C4-2B (cell line): ENCODE data around the gene CCDC171.
A peak's percentile ranks its signal among the peaks of the same experiment; 100 is the strongest.

Experiments used
- ZFX ChIP-seq: fragments of 450-650 bp; IDR thresholded peaks from 2 replicates; pipeline ENCODE4 v1.6.1; 2017
- TF ChIP-seq, protein P1 (sequence below): fragments of 450-650 bp; conservative IDR thresholded peaks from 2 replicates; pipeline ENCODE4 v1.5.1; 2017; ENCODE audit warnings: mild to moderate bottlenecking

DNA sequence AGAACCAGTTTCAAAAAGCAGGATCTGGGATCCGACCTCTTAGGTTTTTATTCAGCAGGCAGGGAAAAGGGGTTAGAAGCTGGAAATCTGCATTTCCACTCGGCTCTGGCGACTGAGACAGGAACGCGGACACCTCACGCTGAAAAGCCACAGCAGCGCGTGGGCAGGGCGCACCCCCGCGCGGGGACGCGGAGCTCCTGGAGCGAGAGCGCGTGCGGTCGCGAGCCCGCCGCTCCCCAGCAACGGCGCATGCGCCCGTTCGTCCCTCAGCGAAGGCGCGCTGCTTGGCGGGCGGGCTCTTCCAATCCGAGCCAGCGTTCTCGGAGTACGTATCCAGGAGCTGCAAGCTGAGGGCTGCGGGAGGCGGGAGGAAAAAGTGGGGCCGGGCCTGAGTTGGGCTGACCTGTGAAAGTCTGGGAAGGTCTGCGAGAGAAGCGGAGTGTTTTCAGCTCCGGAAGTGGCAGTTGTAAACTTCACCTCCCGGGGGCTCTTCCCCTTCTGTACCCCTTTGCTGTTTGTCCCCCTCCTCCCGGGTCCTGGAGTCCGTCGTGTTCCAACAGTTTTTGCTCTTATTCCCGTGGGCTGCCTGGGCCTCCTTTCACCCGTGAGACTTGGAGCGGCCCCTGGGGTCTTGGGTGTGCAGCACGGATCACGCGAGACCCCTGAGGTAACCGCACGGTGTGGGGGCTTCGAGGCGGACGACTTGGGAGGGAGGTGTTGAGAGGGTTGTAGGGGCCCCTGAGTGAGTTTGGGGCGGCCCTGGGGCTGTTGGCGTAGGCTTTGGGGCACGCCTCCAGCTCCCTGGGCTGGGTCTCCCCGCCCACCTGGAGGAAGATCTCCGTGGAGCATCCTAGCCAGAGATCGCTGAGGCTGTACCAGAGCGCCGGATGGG lies at the start of gene CCDC171:
- TF ChIP-seq, protein P1, sequence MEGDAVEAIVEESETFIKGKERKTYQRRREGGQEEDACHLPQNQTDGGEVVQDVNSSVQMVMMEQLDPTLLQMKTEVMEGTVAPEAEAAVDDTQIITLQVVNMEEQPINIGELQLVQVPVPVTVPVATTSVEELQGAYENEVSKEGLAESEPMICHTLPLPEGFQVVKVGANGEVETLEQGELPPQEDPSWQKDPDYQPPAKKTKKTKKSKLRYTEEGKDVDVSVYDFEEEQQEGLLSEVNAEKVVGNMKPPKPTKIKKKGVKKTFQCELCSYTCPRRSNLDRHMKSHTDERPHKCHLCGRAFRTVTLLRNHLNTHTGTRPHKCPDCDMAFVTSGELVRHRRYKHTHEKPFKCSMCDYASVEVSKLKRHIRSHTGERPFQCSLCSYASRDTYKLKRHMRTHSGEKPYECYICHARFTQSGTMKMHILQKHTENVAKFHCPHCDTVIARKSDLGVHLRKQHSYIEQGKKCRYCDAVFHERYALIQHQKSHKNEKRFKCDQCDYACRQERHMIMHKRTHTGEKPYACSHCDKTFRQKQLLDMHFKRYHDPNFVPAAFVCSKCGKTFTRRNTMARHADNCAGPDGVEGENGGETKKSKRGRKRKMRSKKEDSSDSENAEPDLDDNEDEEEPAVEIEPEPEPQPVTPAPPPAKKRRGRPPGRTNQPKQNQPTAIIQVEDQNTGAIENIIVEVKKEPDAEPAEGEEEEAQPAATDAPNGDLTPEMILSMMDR = no peak
- TF ChIP-seq ZFX = peak; percentile 36
